ENCODE measurements around the gene STARD9.
A peak's percentile ranks its signal among the peaks of the same experiment; 100 is the strongest.

STARD9 gene

GRCh38 chr15:42577514-42578031, 2.2 kb downstream of the STARD9 start:
- peaks cover 67% of the 10 kb centered on the region for H3K79me2 ChIP-seq (ENCODE audit: insufficient read depth, low read length)
- no peaks in the 10 kb centered on the region for H3K9me2 ChIP-seq (replicated peaks; ENCODE audit: low read depth, low read length)
- no peaks in the 10 kb centered on the region for H3K27me3 ChIP-seq (ENCODE audit: insufficient read depth, low read length, poor library complexity, severe bottlenecking)
- H3K4me1 ChIP-seq (ENCODE audit: insufficient read depth, low read length, poor library complexity, severe bottlenecking), result peaks cover 46% of the 10 kb centered on the region
- no peaks in the 10 kb centered on the region for H3F3A ChIP-seq (ENCODE audit: low read depth)
- no peaks in the 10 kb centered on the region for H3K36me3 ChIP-seq (ENCODE audit: insufficient read depth, low read length)
- H4K20me1 ChIP-seq (ENCODE audit: insufficient read depth, low read length, poor library complexity, severe bottlenecking), result peaks cover 25% of the 10 kb centered on the region
- peak overlapping the region; percentile 79 for H3K9ac ChIP-seq (ENCODE audit: low read depth, low read length, poor library complexity, severe bottlenecking)
- H3K9me3 ChIP-seq (ENCODE audit: insufficient read depth, low read depth, low read length), result no peaks in the 10 kb centered on the region
- TF ChIP-seq CTCF (conservative IDR thresholded peaks at IDR 0.05; ENCODE audit: low read length), result no peak
- no peak for TF ChIP-seq EZH2phosphoT487 (IDR thresholded peaks at IDR 0.05; ENCODE audit: borderline replicate concordance)
- H3K4me2 ChIP-seq (ENCODE audit: low read depth, low read length, poor library complexity, severe bottlenecking), result peak overlapping the region; percentile 93
- H3K4me3 ChIP-seq (ENCODE audit: low read length, poor library complexity, severe bottlenecking), result peak overlapping the region; percentile 76
- H2AFZ ChIP-seq (ENCODE audit: low read length), result no peak overlapping the region

- H3K4me1 ChIP-seq (ENCODE audit: insufficient read depth, low read length, poor library complexity, severe bottlenecking), result peaks cover 61% of the 10 kb centered on the region
Measured at GRCh38 chr15:42578984-42579537, 3.7 kb downstream of the STARD9 start.

GRCh38 chr15:42581272-42581730, 5.9 kb downstream of the STARD9 start:
- TF ChIP-seq EZH2phosphoT487 (IDR thresholded peaks at IDR 0.05; ENCODE audit: borderline replicate concordance) (no peak), CTCF (conservative IDR thresholded peaks at IDR 0.05; ENCODE audit: low read length) (0 out of 2 replicates have a peak, but pooled peaks have one; percentile 19)
- Histone ChIP-seq H3K9me3 (ENCODE audit: insufficient read depth, low read depth, low read length) (no peaks in the 10 kb centered on the region), H3K4me3 (ENCODE audit: low read length, poor library complexity, severe bottlenecking) (peak overlapping the region; percentile 76), H3K4me2 (ENCODE audit: low read depth, low read length, poor library complexity, severe bottlenecking) (peak overlapping the region; percentile 93), H4K20me1 (ENCODE audit: insufficient read depth, low read length, poor library complexity, severe bottlenecking) (peaks cover 24% of the 10 kb centered on the region), H3K9ac (ENCODE audit: low read depth, low read length, poor library complexity, severe bottlenecking) (peak overlapping the region; percentile 76), H3K36me3 (ENCODE audit: insufficient read depth, low read length) (peaks cover 8% of the 10 kb centered on the region; the same call in 1 of the 2 replicates), H3F3A (ENCODE audit: low read depth) (no peaks in the 10 kb centered on the region), H3K4me1 (ENCODE audit: insufficient read depth, low read length, poor library complexity, severe bottlenecking) (peaks cover 62% of the 10 kb centered on the region), H3K79me2 (ENCODE audit: insufficient read depth, low read length) (peaks cover 96% of the 10 kb centered on the region), H3K27me3 (ENCODE audit: insufficient read depth, low read length, poor library complexity, severe bottlenecking) (no peaks in the 10 kb centered on the region), H3K9me2 (replicated peaks; ENCODE audit: low read depth, low read length) (no peaks in the 10 kb centered on the region), H2AFZ (ENCODE audit: low read length) (peak overlapping the region; percentile 92)

More at GRCh38 chr15:42578984-42579537, 3.7 kb downstream of the STARD9 start:
- Histone ChIP-seq H3K9me3 (ENCODE audit: insufficient read depth, low read depth, low read length) (no peaks in the 10 kb centered on the region), H3K4me2 (ENCODE audit: low read depth, low read length, poor library complexity, severe bottlenecking) (peak overlapping the region; percentile 93), H2AFZ (ENCODE audit: low read length) (no peak overlapping the region), H4K20me1 (ENCODE audit: insufficient read depth, low read length, poor library complexity, severe bottlenecking) (peaks cover 25% of the 10 kb centered on the region), H3K27me3 (ENCODE audit: insufficient read depth, low read length, poor library complexity, severe bottlenecking) (no peaks in the 10 kb centered on the region), H3K36me3 (ENCODE audit: insufficient read depth, low read length) (no peaks in the 10 kb centered on the region), H3K9me2 (replicated peaks; ENCODE audit: low read depth, low read length) (no peaks in the 10 kb centered on the region), H3F3A (ENCODE audit: low read depth) (no peaks in the 10 kb centered on the region), H3K9ac (ENCODE audit: low read depth, low read length, poor library complexity, severe bottlenecking) (peak overlapping the region; percentile 39), H3K79me2 (ENCODE audit: insufficient read depth, low read length) (peaks cover 82% of the 10 kb centered on the region), H3K4me3 (ENCODE audit: low read length, poor library complexity, severe bottlenecking) (peak overlapping the region; percentile 76)
- no peak for TF ChIP-seq CTCF (conservative IDR thresholded peaks at IDR 0.05; ENCODE audit: low read length)
- no peak for TF ChIP-seq EZH2phosphoT487 (IDR thresholded peaks at IDR 0.05; ENCODE audit: borderline replicate concordance)
